Measurements from ENCODE around the gene RNF215.

DNA sequence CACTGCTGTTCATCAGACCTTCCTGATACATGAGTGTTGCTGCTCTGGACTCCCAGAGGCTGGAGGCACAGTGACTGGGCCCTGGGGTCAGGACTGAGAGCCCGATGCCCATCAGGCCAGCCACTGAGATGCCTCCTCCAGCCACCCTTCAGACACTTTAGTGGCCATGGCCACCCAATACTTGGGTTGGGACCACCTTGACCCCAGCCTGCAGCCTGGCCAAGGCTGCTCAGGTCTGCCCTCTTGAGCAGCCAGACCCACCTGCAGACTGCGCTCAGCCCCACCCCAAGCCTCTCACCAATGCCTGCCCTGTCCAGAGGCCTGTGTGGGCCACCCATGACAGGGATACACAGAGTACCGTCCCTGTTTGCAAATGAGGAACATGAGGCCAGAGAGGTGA lies 4.2 kb downstream of the RNF215 start:
- TF ChIP-seq, protein P1, sequence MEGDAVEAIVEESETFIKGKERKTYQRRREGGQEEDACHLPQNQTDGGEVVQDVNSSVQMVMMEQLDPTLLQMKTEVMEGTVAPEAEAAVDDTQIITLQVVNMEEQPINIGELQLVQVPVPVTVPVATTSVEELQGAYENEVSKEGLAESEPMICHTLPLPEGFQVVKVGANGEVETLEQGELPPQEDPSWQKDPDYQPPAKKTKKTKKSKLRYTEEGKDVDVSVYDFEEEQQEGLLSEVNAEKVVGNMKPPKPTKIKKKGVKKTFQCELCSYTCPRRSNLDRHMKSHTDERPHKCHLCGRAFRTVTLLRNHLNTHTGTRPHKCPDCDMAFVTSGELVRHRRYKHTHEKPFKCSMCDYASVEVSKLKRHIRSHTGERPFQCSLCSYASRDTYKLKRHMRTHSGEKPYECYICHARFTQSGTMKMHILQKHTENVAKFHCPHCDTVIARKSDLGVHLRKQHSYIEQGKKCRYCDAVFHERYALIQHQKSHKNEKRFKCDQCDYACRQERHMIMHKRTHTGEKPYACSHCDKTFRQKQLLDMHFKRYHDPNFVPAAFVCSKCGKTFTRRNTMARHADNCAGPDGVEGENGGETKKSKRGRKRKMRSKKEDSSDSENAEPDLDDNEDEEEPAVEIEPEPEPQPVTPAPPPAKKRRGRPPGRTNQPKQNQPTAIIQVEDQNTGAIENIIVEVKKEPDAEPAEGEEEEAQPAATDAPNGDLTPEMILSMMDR (conservative IDR thresholded peaks at IDR 0.05 in 1 of 2, IDR thresholded peaks at IDR 0.05 in 1 of 2; ENCODE audit: extremely low read depth in 1 of 2, insufficient read depth in 1 of 2, low read depth in 1 of 2, low read length in 2 of 2): no peak
- no peak for TF ChIP-seq EZH2 (IDR thresholded peaks at IDR 0.05; ENCODE audit: borderline replicate concordance, low read length)

All from mammary epithelial cell (primary cell).